ENCODE data around the gene NLK. TPM values are rescaled to one million over a fixed set of nuclear protein-coding genes. Genes with fewer than 3 reads are reported as not detected.

The NLK gene
- total and polyA plus RNA-seq, 10 of the 15 experiments (the other 5 are each of a cell fraction or from before 2014, with no cell fraction given), result 5.0 to 22.9 (median 15.0) TPM

DNA sequence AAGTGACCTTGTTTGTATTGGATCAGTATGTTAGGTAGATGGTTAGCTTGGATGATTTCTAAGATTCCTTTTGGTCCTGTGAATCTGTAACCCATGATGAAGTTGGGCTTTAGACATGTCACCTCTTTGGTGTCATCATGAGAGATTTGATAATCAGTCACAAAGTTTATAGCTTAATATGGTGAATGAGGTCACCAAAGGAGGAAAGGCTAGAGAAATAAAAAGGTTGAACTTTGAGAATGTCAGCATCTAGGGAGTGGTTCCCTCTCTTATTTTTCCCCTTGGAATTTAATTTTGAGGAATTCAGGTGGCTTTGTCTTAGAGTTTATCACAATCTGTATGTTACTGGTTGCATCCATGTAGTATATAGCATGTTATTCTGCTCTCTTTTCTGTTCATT, 45.3 kb downstream of the NLK start:
- Histone ChIP-seq H3K9ac (ENCODE audit: control insufficient read depth, insufficient read depth, low read length) (no peak overlapping the region), H3K36me3 (ENCODE audit: control insufficient read depth in 2 of 2, insufficient read depth in 2 of 2, low read length in 1 of 2) (no peaks in the 10 kb centered on the region), H3K9me3 (replicated peaks; ENCODE audit: control insufficient read depth, insufficient read depth, low read length) (no peaks in the 10 kb centered on the region; the same call in 2 of the 3 replicates), H3K27me3 (replicated peaks in 1 of 2; ENCODE audit: control insufficient read depth in 2 of 2, insufficient read depth in 2 of 2, low read length in 1 of 2) (no peaks in the 10 kb centered on the region), H3K4me2 (ENCODE audit: control insufficient read depth, insufficient read depth) (no peak overlapping the region), H4K20me1 (ENCODE audit: control insufficient read depth, insufficient read depth) (no peaks in the 10 kb centered on the region), H3K4me3 (no peak overlapping the region), H3K4me1 (ENCODE audit: control insufficient read depth, insufficient read depth, low read length) (no peaks in the 10 kb centered on the region), H2AFZ (ENCODE audit: control insufficient read depth, low read depth, low read length) (no peak overlapping the region), H3K79me2 (ENCODE audit: control insufficient read depth, insufficient read depth, low read length) (no peaks in the 10 kb centered on the region; the same call in 1 of the 2 replicates), H3K27ac (ENCODE audit: control insufficient read depth, insufficient read depth) (no peak overlapping the region)
- ATAC-seq, result no peak
- ChIA-PET RAD21 (ENCODE audit: unreplicated experiment) (no interaction called here), SMC1A (ENCODE audit: uncharacterized antibody, unreplicated experiment) (interaction anchor here (1.0 to 1.5 kb wide), 2 partner anchors 12 to 17 kb away, joined by 3 to 6 read pairs; no protein-coding TSS in a partner anchor), CTCF (interaction anchor here (1.0 to 1.6 kb wide), 3 partner anchors 12 to 29 kb away, joined by 3 to 5 read pairs (median 4); no protein-coding TSS in a partner anchor), POLR2A (no interaction called here)
- BruUV-seq (replicated peaks), result no TSS peak
- no peak for TF ChIP-seq MYB (IDR thresholded peaks at IDR 0.05; ENCODE audit: borderline replicate concordance, low read depth, low read length)
- no peak for TF ChIP-seq PAX8 (IDR thresholded peaks at IDR 0.05)
- TF ChIP-seq GABPA (IDR thresholded peaks at IDR 0.05; ENCODE audit: low read depth), result no peak
- TF ChIP-seq RBBP5 (conservative IDR thresholded peaks at IDR 0.05), result no peak
- TF ChIP-seq, protein P1, sequence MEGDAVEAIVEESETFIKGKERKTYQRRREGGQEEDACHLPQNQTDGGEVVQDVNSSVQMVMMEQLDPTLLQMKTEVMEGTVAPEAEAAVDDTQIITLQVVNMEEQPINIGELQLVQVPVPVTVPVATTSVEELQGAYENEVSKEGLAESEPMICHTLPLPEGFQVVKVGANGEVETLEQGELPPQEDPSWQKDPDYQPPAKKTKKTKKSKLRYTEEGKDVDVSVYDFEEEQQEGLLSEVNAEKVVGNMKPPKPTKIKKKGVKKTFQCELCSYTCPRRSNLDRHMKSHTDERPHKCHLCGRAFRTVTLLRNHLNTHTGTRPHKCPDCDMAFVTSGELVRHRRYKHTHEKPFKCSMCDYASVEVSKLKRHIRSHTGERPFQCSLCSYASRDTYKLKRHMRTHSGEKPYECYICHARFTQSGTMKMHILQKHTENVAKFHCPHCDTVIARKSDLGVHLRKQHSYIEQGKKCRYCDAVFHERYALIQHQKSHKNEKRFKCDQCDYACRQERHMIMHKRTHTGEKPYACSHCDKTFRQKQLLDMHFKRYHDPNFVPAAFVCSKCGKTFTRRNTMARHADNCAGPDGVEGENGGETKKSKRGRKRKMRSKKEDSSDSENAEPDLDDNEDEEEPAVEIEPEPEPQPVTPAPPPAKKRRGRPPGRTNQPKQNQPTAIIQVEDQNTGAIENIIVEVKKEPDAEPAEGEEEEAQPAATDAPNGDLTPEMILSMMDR (IDR thresholded peaks at IDR 0.05 in 2 of 3, conservative IDR thresholded peaks at IDR 0.05 in 1 of 3; ENCODE audit: control insufficient read depth in 2 of 3, extremely low read depth in 1 of 3, insufficient read depth in 1 of 3, low read depth in 3 of 3, low read length in 3 of 3), result no peak
- no peak for TF ChIP-seq RELA (IDR thresholded peaks at IDR 0.05; ENCODE audit: borderline replicate concordance, partially characterized antibody)
- no peak for TF ChIP-seq SUZ12 (IDR thresholded peaks at IDR 0.05; ENCODE audit: unreplicated experiment)
- no peak for TF ChIP-seq ASH2L (IDR thresholded peaks at IDR 0.05; ENCODE audit: borderline replicate concordance, low read depth)
- TF ChIP-seq HDAC6 (IDR thresholded peaks at IDR 0.05; ENCODE audit: unreplicated experiment), result no peak
- DNase-seq (ENCODE audit: low read depth, low spot score), result no peak
- intact Hi-C loops (cut with micrococcal nuclease; ENCODE audit: unreplicated experiment) (no loop called here), in situ Hi-C loops (cut with MboI) (no loop called here)
- FAIRE-seq, result no peak

Measured in GM12878 (cell line).